DMS153 (cell line): ENCODE results near the gene MAPK1.
A peak's percentile ranks its signal among the peaks of the same experiment; 100 is the strongest.
"Not testable (repeated sequence)": the region's sequence is repeated elsewhere in the genome, so short reads cannot be mapped to it uniquely, and the experiment has no call there.

Source experiments
- DNase-seq: peaks from one replicate; lab custom pipeline; 2025; lab: John Stamatoyannopoulos, UW

The MAPK1 gene

GRCh38 chr22:21754523-21754922 is 112.9 kb downstream of the MAPK1 start:
- DNase-seq = no peak

- no peak for DNase-seq
Measured at GRCh38 chr22:21753374-21754111, 113.9 kb downstream of the MAPK1 start.

DNA sequence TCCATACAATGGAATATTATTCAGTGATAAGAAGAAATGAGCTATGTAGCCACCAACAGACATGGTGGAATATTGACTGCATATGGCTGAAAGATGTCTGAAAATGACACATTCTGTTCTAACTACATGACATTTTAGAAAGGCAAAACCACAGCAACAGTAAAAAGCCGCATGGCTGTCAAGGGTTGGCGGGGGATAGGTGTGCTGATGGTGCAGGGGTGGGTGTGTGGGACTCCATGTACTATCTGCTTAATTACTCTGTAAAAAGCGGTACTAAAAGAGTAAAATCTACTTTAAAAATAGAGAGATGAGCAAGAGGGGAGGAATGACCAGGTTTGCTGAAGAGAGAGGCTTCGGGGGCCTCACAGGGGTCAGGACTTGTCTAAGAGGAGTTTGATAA is 115.2 kb downstream of the MAPK1 start:
- DNase-seq = no peak

DNA sequence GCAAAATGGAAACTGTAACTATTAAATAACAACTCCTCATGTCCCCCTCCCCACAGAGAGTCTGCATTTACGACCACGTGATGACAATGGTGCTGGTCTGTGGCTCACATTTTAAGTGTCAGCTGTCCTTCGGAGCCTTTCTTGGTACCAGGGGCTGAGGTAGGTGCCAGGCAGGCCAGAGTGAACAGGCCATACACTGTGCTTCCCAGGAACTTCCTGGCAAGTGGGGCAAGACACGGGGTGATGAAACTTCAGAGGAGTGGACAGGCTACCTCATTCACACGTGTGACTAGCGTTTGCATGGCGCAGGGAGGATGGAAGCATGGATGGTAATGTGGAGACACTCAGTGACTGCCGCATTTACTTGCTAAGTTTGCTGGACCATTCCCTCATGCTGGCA is 121.5 kb downstream of the MAPK1 start:
- DNase-seq = no peak

- not testable (repeated sequence) for DNase-seq
Measured at GRCh38 chr22:21744917-21745316, 122.5 kb downstream of the MAPK1 start.

GRCh38 chr22:21741790-21742189 is 125.7 kb downstream of the MAPK1 start:
- no peak for DNase-seq

DNA sequence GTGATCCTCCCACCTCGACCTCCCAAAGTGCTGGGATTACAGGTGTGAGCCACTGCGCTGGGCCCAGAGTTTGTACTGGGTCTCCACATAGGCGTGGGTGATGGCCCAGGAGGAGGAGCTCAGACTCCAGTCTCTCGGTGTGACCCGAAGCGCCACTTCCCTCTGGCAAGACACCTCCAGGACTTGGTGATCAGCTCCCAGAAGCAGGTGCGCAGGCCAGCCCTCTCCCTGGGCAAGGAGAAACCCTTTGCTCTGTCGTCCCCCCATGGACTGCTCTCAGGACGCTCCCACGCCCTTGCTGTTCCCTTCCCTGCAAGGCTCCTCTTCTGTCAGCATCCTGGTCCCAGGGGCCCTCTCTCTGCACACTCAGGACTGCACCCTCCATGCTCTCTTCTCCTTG is 126.4 kb downstream of the MAPK1 start:
- DNase-seq = no peak

DNA sequence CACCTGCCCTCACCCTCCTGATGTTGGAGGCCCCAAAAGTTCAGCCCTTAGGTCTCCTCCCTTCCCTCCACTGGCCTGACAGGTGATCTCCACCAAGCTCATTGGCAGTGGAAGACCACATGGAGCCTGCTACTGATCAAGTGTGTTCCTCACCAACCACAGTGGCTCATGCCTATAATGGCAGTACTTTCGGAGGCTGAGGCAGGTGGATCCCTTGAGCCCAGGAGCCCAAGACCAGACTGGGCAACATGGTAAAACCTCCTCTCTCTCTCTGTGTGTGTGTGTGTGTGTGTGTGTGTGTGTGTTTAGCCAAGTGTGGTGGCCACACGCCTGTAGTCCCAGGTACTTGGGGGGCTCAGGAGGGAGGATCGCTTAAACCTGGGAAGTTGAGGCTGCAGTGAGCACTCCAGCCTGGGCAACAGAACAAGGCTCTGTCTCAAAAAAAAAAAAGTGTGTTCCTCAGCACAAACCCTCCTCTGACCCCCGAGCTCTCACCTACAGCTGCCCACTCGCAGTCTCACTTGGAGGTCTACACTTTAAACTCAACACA is 127.5 kb downstream of the MAPK1 start:
- no peak for DNase-seq

GRCh38 chr22:21738966-21739365 is 128.5 kb downstream of the MAPK1 start:
- no peak for DNase-seq

- DNase-seq = no peak
Measured at GRCh38 chr22:21738081-21738480, 129.4 kb downstream of the MAPK1 start.

GRCh38 chr22:21736948-21737347 is 130.5 kb downstream of the MAPK1 start:
- no peak for DNase-seq

DNA sequence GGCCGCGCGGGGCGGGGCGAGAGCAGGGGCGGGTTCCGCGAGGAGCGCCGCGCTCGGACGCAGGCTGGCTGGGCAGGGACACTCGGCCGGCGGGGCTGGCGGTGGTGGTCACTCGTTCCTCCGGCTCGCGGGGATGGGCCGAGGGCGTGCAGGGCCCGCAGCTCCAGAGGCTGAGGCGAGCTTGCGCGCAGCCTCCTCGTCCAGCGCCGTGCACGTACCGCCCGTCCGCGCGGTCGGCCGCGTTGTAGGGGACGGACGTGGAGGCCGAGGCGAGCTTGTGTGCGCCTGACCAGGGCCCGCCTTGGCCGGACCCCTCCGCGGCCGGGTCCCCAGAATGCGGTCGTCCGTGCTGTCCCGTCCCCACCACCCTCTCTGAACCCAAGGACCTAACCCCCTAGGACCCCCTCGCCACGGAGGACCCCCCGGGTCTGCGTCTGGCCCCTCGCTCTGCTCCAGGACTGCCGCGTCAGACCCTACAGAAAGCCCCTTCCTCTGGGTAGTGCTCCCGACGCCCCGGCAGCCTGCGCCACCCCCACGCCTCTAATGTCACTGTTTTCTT is 131.3 kb downstream of the MAPK1 start:
- no peak for DNase-seq

GRCh38 chr22:21735200-21736083 is 132.0 kb downstream of the MAPK1 start, which contains the start of gene YPEL1:
YPEL1 (minus strand) TSS chr22:21735794; CDS start chr22:21710744, 25,050 bp downstream.
- DNase-seq = peak; percentile 92

DNA sequence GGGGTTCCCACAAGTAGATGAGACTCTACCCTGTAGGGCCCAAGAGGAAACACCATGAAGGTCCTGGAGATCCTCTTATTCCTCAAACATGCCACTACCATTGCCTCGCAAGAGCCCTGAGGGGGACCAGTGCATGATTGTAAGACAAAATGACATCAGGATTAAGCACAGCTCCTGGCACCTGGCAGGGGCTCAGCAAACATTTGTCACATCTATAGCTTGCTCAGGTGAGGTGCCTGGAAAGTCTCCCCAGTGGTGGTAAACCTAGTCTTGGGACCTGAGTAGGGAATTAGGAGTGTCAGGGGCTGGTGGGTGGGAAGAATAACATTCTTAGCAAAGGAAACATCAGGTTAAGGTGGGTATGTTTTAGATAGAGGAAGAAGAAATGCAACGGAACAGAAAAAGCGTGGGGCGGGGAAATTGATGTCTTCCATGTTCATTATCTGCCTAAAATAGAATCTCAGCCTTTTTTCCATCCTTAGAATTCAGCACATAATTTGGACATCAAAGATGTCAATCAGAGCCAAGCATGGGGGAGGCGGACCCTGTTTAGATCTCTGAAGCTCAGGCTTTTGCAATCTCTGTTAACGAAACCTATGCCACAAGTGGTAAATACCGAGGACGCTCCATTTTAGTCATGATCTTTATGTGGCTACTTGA is 132.8 kb downstream of the MAPK1 start:
- no peak for DNase-seq

- DNase-seq = no peak
Measured at GRCh38 chr22:21731503-21731902, 135.9 kb downstream of the MAPK1 start.

DNA sequence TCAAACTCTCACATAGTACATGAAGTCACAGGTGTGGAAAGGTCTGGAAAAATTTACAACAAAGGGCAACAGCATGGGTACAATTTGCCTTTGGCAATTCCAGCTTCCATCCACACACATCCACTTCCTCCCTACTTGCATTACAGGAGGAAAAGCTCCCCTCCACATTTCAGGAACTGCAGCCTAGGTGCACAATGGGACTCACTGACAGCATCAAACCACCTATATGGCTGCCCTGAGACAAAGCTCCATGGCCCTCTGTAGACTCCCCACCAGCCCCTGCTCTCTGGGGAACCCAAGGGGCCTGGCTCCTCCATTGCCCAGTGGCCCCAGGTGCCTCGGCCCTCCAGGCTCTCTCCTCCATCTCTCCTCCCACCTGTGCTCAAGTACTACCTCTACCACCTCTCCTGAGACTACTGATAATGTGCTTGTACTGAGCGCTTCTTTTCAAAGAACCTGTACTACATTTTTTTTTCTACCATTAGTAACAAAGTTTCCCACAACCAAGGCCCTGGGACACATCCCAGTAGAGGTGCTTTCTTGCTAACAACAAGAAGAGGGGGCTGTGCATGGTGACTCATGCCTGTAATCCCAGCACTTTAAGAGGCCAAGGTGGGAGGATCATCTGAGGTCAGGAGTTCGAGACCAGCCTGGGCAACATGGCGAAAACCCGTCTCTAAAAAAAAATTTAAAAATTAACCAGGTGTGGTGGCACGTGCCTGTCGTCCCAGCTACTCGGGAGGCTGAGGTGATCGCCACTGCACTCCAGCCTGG is 136.7 kb downstream of the MAPK1 start:
- DNase-seq = no peak

GRCh38 chr22:21729184-21729583 is 138.3 kb downstream of the MAPK1 start:
- DNase-seq = not testable (repeated sequence)

DNA sequence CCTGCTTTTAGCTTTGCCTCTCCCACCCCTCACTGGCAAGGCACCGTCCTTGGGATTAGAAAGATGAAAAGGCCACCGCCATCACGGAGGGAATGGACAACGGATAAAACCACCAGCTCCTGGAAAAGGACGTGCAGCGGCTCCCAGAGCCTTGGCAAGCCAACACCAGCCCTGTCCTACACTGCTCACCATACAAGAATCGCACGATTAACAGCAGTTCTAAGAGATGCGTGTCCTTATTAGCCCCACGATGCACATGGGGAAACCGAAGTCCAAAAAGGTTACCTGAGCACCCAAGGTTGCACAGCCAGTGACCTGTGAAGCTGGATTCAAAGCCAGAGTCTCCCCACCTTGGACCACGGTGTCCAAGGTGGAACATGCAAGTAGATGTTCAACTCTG is 139.2 kb downstream of the MAPK1 start:
- no peak for DNase-seq

- no peak for DNase-seq
Measured at GRCh38 chr22:21727768-21728167, 139.7 kb downstream of the MAPK1 start.

DNA sequence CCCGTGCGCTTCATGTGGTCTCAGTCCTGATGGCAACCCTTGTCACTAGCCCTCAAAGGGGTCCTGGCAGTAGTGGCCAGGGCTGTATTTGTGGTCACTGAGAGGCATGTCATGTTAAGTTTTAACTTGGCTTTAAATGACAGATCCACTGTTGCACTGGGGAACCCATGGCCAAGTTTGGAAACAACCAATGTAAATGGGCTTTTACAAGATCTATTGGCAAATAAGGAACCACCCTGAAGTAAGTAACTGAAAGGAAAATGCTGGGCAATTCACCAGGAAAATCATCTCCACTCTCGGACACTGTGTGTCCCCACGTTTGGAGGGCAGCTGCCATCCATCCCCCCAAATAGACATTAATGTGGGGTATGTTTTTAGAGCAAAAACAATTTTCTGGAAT is 140.3 kb downstream of the MAPK1 start:
- no peak for DNase-seq

GRCh38 chr22:21726650-21727049 is 140.8 kb downstream of the MAPK1 start:
- no peak for DNase-seq
